Keratinocyte (primary cell): ENCODE results near the gene SLC44A1. TPM values are rescaled to one million over a fixed set of nuclear protein-coding genes. Genes with fewer than 3 reads are reported as not detected.

Source experiments
- DNase-seq: peaks from one replicate; pipeline ENCODE4 v3.0.0-alpha.2; 2011; ENCODE audit warnings: low read depth, missing footprints, low spot score
- FAIRE-seq: peaks from 2 replicates; lab custom pipeline; 2011; peaks lifted over from hg19 to GRCh38; lab: Jason Lieb, UNC
- H2AFZ ChIP-seq: 2 replicates; pipeline ENCODE4 v1.6.0; 2012; ENCODE audit warnings: low read length, control low read depth, inconsistent platforms; ENCODE audit not compliant: control insufficient read depth
- H3K27ac ChIP-seq: 2 replicates; pipeline ENCODE4 v1.5.1; 2011; ENCODE audit warnings: low read length; ENCODE audit not compliant: control insufficient read depth, insufficient read depth
- H3K27me3 ChIP-seq: 3 replicates; pipeline ENCODE4 v1.6.0; 2011; ENCODE audit warnings: low read length; ENCODE audit not compliant: control insufficient read depth, insufficient read depth; ENCODE audit errors: extremely low read depth
- H3K36me3 ChIP-seq, 2 experiments: 2 replicates in 1 of 2; 3 replicates in 1 of 2; pipeline ENCODE4 v1.5.1; 2011; ENCODE audit warnings: low read length in 2 of 2, mild to moderate bottlenecking in 1 of 2; ENCODE audit not compliant: control insufficient read depth in 2 of 2, insufficient read depth in 2 of 2; ENCODE audit errors: extremely low read depth in 1 of 2
- H3K4me1 ChIP-seq: 3 replicates; pipeline ENCODE4 v1.5.1; 2011; ENCODE audit warnings: low read length; ENCODE audit not compliant: control insufficient read depth, insufficient read depth; ENCODE audit errors: extremely low read depth
- H3K4me2 ChIP-seq: 3 replicates; pipeline ENCODE4 v1.6.0; 2011; ENCODE audit warnings: low read depth, low read length; ENCODE audit not compliant: control insufficient read depth, insufficient read depth; ENCODE audit errors: extremely low read depth
- H3K4me3 ChIP-seq, 3 experiments: fragments of 200-600 bp in 1 of 3; sonication (generic) in 1 of 3; 2 replicates in 2 of 3; 3 replicates in 1 of 3; pipeline ENCODE4 v1.5.1; 2011 to 2016; ENCODE audit warnings: low read length in 3 of 3, mild to moderate bottlenecking in 3 of 3, control low read depth in 2 of 3, inconsistent platforms in 1 of 3, low read depth in 1 of 3, mixed read lengths in 1 of 3, mixed run types in 1 of 3, moderate library complexity in 1 of 3; ENCODE audit not compliant: control insufficient read depth in 2 of 3, insufficient read depth in 2 of 3; ENCODE audit errors: extremely low read depth in 1 of 3
- H3K79me2 ChIP-seq: 2 replicates; pipeline ENCODE4 v1.6.0; 2012; ENCODE audit warnings: low read length; ENCODE audit not compliant: control insufficient read depth, insufficient read depth
- H3K9ac ChIP-seq: 3 replicates; pipeline ENCODE4 v1.6.0; 2011; ENCODE audit warnings: low read length; ENCODE audit not compliant: control insufficient read depth, insufficient read depth; ENCODE audit errors: extremely low read depth
- H3K9me1 ChIP-seq: 3 replicates; pipeline ENCODE4 v1.6.0; 2011; ENCODE audit warnings: low read length; ENCODE audit not compliant: control insufficient read depth, insufficient read depth; ENCODE audit errors: extremely low read depth
- H3K9me3 ChIP-seq: 2 replicates; pipeline ENCODE4 v1.5.1; 2012; ENCODE audit warnings: low read depth, low read length; ENCODE audit not compliant: control insufficient read depth
- H4K20me1 ChIP-seq: 3 replicates; pipeline ENCODE4 v1.6.0; 2011; ENCODE audit warnings: low read length; ENCODE audit not compliant: control insufficient read depth, insufficient read depth; ENCODE audit errors: extremely low read depth
- EZH2 ChIP-seq: IDR thresholded peaks from one replicate; pipeline ENCODE4 v1.6.1; 2012; ENCODE audit warnings: inconsistent platforms, mild to moderate bottlenecking, low read length, moderate library complexity
- dilution Hi-C: fragments of 300-500 bp; cut with MboI; formaldehyde crosslinking; loops from one replicate; pipeline ENCODE4 v1.7.0; 2020; ENCODE audit warnings: low sequenced_read_pairs; ENCODE audit not compliant: extremely low pct_ligation_motif_present
- polyA plus RNA-seq, 5 experiments: library from polyadenylated mRNA; depleted of rRNA in 3 of 5; stranded (reverse) in 3 of 5; stranded (forward) in 1 of 5; unstranded in 1 of 5; fragments of >200 nt; gene quantifications; 1 replicate in 1 of 5; 2 replicates in 3 of 5; 3 replicates in 1 of 5; pipeline versions ENCODE4 v1.2.1 to v1.2.3, GENCODE V29; 2011 to 2012; ENCODE audit warnings: missing spikeins in 2 of 5, low read depth in 1 of 5, low replicate concordance in 1 of 5
- TF ChIP-seq, protein P1 (sequence below), 3 experiments: IDR thresholded peaks in 1 of 3; conservative IDR thresholded peaks in 1 of 3; optimal IDR thresholded peaks in 1 of 3; 2 replicates in 2 of 3; 3 replicates in 1 of 3; pipeline versions ENCODE3 to v1.5.1; 2011; ENCODE audit warnings: low read length in 3 of 3, mild to moderate bottlenecking in 3 of 3, moderate library complexity in 2 of 3, control low read depth in 1 of 3, inconsistent platforms in 1 of 3; ENCODE audit not compliant: insufficient read depth in 2 of 3; ENCODE audit errors: extremely low read depth in 1 of 3

Gene SLC44A1
- polyA plus RNA-seq, 1 donor (not counting 4 experiments of a cell fraction or from before 2014, with no cell fraction given) = 22.9 TPM

DNA sequence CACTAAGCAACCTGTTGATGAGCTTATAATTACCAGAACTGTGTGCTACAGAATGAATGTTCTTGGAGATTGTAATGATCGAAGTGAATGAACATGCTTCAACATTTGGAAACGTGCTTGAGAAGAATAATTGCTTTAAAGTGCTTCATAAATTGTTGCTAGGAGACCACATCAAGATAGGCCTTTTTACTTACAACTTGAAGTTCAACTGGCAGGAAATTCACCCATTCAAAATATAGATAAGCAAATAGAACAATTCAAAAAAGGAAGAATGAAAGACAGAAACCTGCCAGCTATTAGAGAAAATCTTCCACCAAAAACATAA, 38.0 kb upstream of the SLC44A1 start:
- H2AFZ ChIP-seq = no peak overlapping the region

DNA sequence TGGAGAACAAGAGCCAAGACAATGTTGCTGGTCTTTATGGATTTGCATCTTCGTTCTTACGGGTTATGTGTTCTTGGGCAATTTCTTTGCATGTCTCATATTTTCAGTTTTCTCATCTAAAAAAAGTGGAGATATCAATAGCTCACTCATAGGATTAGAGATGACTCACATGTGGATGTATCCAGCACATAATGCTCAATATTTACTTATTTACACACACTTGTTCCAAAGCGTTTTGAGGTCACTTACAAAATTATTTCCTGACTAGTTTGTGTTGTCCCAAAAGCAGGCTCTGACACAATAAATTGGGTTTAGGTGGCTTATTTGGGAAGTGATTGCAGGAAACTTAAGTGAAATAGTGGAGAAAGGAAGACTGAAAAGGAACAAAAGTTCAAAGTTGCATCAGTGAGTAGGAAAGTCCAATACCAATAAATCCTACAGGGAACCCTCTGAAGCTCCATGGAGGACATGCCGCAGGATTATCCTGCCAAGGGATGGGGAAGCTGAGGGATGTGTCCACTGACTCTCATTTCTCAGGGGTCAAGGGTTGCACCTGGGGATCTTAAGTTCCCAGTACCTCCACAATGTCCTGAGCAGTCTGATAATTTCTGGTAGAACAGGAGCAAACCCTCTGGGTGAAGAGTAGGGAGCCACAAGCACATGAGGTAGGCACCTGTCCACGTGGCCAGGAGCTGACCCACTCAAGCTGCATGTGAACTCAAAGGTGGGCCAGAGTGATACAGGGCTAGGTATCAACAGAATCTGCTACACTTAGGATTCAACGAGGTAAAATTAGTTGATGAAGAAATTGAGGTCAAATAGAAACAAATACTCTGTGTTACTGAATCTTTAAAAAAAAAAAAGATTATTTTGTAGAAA, 37.4 kb upstream of the SLC44A1 start:
- Histone ChIP-seq H4K20me1 (no peaks in the 10 kb centered on the region), H3K9me1 (no peaks in the 10 kb centered on the region), H3K4me2 (no peak overlapping the region), H3K36me3 (no peaks in the 10 kb centered on the region), H3K27me3 (no peaks in the 10 kb centered on the region), H2AFZ (no peak overlapping the region), H3K9me3 (no peaks in the 10 kb centered on the region), H3K4me1 (no peaks in the 10 kb centered on the region), H3K79me2 (no peaks in the 10 kb centered on the region), H3K4me3 (no peak overlapping the region), H3K9ac (no peak overlapping the region), H3K27ac (no peak overlapping the region)
- FAIRE-seq = no peak
- TF ChIP-seq, protein P1, sequence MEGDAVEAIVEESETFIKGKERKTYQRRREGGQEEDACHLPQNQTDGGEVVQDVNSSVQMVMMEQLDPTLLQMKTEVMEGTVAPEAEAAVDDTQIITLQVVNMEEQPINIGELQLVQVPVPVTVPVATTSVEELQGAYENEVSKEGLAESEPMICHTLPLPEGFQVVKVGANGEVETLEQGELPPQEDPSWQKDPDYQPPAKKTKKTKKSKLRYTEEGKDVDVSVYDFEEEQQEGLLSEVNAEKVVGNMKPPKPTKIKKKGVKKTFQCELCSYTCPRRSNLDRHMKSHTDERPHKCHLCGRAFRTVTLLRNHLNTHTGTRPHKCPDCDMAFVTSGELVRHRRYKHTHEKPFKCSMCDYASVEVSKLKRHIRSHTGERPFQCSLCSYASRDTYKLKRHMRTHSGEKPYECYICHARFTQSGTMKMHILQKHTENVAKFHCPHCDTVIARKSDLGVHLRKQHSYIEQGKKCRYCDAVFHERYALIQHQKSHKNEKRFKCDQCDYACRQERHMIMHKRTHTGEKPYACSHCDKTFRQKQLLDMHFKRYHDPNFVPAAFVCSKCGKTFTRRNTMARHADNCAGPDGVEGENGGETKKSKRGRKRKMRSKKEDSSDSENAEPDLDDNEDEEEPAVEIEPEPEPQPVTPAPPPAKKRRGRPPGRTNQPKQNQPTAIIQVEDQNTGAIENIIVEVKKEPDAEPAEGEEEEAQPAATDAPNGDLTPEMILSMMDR (optimal IDR thresholded peaks at IDR 0.05 in 1 of 3, IDR thresholded peaks at IDR 0.05 in 1 of 3, conservative IDR thresholded peaks at IDR 0.05 in 1 of 3; ENCODE audit: extremely low read depth in 1 of 3, insufficient read depth in 2 of 3, low read length in 3 of 3) = no peak
- no peak for TF ChIP-seq EZH2
- dilution Hi-C loops = no loop called here
- DNase-seq = no peak

More for the DNA sequence above, 38.0 kb upstream of the SLC44A1 start:
- no peak overlapping the region for H3K4me2 ChIP-seq
- no peaks in the 10 kb centered on the region for H3K79me2 ChIP-seq
- no peaks in the 10 kb centered on the region for H3K9me1 ChIP-seq
- no peaks in the 10 kb centered on the region for H3K36me3 ChIP-seq
- H3K9me3 ChIP-seq = no peaks in the 10 kb centered on the region
- no peak overlapping the region for H3K27ac ChIP-seq
- H3K27me3 ChIP-seq = no peaks in the 10 kb centered on the region
- H4K20me1 ChIP-seq = no peaks in the 10 kb centered on the region
- TF ChIP-seq, protein P1 (optimal IDR thresholded peaks at IDR 0.05 in 1 of 3, IDR thresholded peaks at IDR 0.05 in 1 of 3, conservative IDR thresholded peaks at IDR 0.05 in 1 of 3; ENCODE audit: extremely low read depth in 1 of 3, insufficient read depth in 2 of 3, low read length in 3 of 3) = no peak
- TF ChIP-seq EZH2 = no peak
- FAIRE-seq (no peak), DNase-seq (no peak)
- H3K4me3 ChIP-seq = no peak overlapping the region
- dilution Hi-C loops = no loop called here
- no peak overlapping the region for H3K9ac ChIP-seq
- H3K4me1 ChIP-seq = no peaks in the 10 kb centered on the region
